ENCODE results near the gene ZNF555.
"Not testable (repeated sequence)": the region's sequence is repeated elsewhere in the genome, so short reads cannot be mapped to it uniquely, and the experiment has no call there.

The ZNF555 gene

DNA sequence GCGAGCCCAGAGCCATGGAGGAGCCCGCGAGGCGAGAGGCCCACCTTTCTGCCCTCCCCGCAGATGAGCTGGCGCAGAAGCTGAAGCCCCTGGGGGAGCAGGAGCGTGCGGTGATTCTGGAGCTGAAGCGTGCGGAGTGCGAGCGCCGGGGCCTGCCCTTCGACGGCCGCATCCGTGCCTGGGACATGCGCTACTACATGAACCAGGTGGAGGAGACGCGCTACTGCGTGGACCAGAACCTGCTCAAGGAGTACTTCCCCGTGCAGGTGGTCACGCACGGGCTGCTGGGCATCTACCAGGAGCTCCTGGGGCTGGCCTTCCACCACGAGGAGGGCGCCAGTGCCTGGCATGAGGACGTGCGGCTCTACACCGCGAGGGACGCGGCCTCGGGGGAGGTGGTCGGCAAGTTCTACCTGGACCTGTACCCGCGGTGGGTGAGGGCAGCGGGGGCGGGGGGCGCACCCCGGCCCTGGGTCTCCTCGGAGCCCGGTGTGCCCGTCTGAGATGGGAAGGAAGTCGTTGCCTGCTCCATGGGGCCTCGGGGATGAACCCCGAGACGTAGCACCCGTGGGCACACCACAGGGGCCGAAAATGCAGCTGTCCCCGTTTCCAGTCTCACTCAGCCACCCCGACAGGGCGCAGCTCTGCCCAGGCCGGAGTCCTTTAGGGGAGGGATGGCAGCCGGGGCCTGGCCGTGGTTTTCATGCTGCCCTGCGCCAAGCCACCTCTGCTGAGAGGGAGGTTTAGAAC lies 33.7 kb upstream of the ZNF555 start:
- DNase-seq: no peak

DNA sequence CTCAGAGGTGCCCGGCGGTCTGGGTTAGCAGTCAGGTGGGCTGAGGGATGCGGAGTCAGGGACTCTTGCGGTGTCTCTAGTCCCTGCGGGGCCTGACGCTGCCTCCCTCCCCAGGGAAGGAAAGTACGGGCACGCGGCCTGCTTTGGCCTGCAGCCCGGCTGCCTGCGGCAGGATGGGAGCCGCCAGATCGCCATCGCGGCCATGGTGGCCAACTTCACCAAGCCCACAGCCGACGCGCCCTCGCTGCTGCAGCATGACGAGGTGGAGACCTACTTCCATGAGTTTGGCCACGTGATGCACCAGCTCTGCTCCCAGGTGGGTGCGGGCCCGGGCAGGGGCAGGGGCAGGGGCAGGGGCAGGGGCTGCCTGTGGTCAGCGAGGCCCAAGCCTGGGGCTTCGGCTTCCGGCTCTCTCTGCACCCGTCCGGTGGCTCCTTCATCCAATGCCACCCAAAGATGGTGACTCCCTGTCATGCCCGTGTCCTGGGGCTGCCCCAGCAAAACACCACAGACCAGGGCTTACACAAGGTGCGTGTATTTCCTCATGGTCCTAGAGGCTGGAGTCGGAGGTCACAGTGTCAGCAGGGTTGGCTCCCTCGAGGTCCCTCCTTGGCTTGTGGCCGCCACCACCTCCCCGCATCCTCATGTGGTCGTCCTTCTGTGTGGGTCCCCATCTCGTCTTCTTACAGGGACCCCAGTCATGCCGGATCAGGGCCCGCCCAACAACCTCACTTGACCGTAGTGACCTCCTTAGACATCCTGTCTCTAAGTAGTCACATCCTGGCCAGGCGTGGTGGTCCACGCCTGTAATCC lies 32.9 kb upstream of the ZNF555 start:
- no peak for DNase-seq

- no peak for DNase-seq
Measured at GRCh38 chr19:2809387-2810140, 31.7 kb upstream of the ZNF555 start.

GRCh38 chr19:2810141-2811091 lies 30.9 kb upstream of the ZNF555 start:
- no peak for DNase-seq

- DNase-seq: no peak
Measured at GRCh38 chr19:2811221-2811722, 30.0 kb upstream of the ZNF555 start.

DNA sequence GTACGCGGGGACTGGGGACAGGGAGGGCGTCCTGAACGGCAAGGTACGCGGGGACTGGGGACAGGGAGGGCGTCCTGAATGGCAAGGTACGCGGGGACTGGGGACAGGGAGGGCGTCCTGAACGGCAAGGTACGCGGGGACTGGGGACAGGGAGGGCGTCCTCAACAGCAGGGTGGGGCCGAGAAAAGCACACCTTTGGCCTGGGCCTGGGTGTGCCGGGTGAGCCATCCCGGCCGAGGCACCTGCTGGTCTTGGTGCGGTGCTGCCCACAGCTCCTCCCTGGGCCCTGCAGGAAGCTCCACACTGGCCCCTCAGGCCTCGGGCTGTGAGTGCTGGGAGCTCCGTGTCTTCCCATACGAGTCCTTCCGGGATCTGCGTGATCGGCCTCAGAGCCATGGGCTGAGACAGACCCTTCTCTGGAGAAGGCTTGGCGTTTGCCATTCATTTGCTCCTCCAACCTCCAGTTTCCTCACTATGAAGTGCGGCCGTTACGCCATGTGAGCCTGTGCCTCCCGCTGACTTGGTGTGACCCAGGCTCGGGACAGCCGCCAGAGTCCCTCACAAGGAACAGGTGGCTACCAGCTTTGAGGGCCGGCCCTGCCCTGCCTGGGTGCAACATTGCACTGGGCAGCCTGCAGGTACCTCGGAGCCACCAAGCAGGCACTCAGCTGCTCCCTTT lies 29.4 kb upstream of the ZNF555 start:
- DNase-seq: no peak

DNA sequence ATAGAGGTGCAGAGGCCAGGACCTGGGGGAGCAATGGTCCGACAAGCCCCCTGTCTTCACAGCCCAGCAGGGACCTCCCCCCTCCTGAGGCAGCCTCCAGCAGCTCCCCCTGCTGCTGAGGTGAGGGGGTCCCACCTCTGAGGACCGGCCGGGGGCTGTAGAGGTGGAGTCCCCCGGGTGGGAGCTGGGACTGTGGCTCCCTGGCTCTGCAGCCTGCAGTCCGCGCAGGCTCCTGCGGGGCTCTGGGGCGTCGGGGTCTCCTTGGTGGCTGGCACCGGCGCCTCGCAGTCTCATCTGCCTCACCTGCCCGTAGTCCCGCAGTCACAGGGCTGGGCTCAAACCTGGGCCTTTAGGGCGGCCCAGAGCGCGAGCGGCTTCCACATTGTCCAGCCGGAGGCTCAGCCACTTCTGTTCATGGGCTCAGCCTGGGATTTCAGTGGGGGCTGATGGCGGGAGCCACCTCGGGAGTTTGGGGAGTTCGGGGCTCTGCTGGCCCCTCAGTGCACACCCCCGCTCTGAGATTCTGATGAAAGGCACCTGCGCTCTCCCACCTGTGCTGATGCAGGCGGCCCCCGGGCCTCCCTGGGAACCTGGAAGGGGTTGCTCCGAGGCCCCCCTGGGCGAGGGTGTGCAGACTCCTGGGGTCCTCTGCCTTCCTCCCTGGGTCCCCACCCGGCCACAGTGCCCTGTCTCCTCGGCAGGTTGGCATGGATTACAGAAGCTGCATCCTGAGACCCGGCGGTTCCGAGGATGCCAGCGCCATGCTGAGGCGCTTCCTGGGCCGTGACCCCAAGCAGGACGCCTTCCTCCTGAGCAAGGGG lies 28.7 kb upstream of the ZNF555 start:
- DNase-seq: no peak

DNA sequence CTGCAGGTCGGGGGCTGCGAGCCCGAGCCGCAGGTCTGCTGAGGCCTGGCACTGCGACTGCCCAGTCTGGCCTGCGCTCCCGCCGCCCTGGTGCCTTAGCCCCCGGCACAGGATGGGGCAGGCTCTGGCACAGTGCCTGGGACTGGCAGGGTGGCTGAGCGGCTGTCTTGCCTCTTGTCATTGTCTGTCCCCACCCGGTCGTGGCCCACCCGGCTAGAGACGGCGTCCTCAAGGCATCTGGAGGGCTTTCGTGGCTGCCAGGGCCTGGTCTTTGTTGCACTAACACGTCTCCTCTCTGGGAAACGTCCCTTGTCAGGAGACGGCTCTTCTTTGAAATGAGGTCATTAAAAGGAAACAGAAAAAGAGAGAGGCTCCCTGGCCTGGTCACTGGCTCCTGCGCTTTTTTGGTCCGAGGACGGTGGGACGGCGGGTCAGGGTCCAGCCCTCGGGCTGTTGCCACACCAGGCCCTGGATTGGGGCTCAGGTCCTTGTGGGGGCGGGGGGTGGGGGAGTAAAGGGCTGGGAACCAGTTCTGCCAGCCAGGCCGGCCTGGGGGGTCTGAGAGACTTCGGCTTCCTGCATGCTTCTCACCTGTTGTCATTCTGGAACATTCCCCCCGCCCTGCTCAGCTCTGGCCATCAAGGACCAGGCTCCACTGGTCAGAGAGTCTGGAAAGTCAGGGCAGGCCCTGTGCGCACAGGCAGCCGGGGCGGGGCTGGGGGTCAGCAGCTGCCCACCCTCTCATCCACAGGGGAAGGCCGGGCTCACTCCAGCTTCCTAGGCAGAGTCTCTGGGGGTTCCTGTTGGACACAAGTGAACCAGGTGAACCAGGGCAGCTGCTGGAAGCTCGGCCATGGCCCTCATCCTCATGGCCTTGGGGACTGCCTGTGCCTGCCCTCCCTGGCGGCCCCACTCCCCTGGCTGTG lies 27.8 kb upstream of the ZNF555 start:
- no peak for DNase-seq

DNA sequence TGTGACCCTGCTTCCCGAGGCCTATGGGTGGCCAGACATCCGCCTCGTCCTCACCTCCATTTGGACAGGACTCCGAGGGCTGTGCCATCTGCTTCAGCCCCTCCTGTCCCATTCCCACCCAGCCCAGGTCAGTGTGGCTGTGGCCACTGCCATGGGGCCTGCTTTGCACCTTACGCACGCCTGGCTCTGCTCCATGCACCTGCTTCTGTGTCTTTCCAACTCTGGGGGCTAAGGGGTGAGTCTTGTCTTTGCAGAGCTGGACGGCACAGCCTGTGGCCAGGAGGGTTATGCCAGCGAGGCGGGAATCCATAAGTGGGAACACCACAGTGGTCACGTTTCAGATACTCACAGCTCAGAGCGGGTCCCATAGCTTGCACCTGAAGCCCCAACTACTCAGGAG lies 26.8 kb upstream of the ZNF555 start:
- DNase-seq: no peak

GRCh38 chr19:2815191-2815614 lies 26.1 kb upstream of the ZNF555 start:
- no peak for DNase-seq

- DNase-seq: no peak
Measured at GRCh38 chr19:2815923-2816322, 25.4 kb upstream of the ZNF555 start.

GRCh38 chr19:2816641-2817040 lies 24.6 kb upstream of the ZNF555 start:
- no peak for DNase-seq

GRCh38 chr19:2817237-2817829 lies 23.9 kb upstream of the ZNF555 start:
- DNase-seq: not testable (repeated sequence)

DNA sequence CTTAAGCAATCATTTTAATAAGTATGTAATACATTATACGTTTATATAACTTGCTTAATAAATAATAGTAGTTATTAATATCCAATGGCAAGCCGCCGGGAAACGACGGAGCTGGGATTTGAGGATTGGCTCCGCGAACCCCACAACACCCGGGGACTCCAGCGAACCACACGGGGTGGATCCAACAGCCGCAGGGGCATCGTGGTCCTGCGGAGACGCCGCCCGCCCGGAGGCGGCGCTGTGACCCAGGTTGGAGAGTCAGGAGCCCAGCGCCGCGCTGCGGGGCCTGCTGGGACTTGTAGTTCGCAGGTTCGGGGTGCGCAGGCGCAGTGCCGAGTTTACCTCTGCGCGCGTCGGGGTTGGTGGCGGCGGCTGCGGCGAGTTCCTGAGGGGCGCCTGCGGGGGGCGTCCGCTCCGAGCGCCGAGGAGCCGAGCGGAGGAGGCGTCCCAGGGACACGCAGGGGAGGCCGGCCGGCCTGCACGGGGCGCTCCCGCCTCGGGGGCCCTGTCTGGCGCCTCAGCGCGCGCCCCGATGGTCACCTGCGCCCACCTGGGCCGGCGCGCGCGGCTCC lies 21.6 kb upstream of the ZNF555 start, which contains the start of gene ZNF554:
Gene ZNF554, plus strand, starts transcription at position 329 of the 572 bp plus-strand sequence. Its CDS starts 204 bp downstream, at position 533.
- peak; percentile 93 for DNase-seq

- peak in 1 of 2 experiments; percentile 18 for DNase-seq
Measured at GRCh38 chr19:2820112-2820702, 21.1 kb upstream of the ZNF555 start.

GRCh38 chr19:2822846-2823245 lies 18.4 kb upstream of the ZNF555 start:
- no peak for DNase-seq

- DNase-seq: no peak
Measured at GRCh38 chr19:2823646-2824045, 17.6 kb upstream of the ZNF555 start.

DNA sequence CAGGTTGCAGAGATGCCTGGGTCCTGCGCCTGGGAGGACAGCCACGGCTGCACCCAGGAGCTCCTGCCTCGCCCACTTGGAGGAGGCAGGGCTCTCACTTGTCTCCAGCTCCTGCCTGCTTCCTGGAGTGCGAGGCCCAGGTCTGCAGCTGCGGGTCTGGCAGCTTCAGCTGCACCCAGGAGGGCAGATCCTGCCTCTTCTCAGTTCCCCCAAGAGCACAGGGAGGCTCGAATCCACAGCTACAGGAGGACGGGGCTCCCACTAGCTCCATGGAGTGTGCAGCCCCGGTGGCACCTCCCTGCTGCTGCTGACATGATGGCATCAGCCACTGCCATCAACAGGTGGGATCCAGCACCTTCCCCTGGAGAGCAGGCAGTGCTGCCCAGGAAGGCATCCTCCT lies 17.1 kb upstream of the ZNF555 start:
- no peak for DNase-seq

Measured in Kasumi-1 (cell line).